Hematopoietic multipotent progenitor cell treated with erythropoietin and hydrocortisone succinate and interleukin-3 and kit ligand, for 17 days (in vitro differentiated cells): ENCODE data around the gene TPTE2.
"Not testable (repeated sequence)": the region's sequence is repeated elsewhere in the genome, so short reads cannot be mapped to it uniquely, and the experiment has no call there.

Source experiments
- DNase-seq: peaks from one replicate; pipeline ENCODE4 v3.0.0-alpha.2; 2015; ENCODE audit warnings: low spot score

Gene TPTE2

DNA sequence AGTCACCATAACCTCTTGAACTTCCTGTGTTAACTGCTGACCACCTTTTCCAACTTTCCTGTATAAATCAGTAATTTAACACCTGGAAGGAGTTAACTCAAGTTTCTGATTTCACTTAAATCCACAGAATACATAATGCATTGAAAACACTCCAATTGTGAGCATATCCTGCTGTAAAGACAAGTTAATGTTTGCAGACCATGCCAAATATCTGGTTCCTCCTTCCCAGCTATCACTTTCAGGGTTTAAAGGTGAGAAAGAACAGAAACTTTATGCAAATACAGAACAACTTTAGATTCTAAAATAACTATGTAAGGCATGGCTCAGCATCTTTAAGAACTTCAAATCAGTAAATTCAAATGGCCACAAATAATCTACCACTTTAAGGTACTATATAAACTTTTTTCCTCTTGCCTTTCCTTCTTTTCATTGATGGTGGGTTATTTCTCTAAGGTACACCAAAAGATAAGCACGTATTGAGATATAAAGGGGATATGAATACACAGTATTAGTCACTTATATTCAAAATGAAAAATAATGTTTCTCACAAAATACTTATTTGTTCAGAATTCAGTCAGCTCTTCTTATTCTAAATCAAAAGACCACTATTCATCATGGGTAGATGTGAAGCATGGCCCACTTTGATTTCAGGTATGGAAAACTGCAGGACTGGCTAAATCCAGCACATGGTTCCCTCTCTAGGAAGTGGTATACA is 6.6 kb upstream of the TPTE2 start:
- no peak for DNase-seq

DNA sequence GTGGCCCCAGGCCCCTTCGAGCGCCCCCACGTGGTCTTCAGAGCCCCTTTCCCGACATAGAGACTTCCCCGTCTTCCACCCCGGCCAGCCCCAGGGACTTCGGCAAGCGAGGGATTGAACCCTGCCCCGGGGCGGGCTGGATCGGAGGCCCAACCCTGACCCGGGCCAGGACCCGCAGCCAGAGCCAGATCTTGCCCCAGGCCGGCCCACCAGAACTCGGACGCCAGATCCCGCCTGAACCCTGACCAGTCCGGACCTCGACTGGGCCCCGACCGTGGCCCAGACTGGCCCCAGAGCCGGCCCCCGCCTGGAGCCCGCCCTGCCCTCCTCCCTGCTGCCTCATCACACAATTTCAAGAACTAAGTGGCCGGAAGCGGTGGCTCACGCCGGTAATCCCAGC is 253 bp upstream of the TPTE2 start:
- DNase-seq: no peak

DNA sequence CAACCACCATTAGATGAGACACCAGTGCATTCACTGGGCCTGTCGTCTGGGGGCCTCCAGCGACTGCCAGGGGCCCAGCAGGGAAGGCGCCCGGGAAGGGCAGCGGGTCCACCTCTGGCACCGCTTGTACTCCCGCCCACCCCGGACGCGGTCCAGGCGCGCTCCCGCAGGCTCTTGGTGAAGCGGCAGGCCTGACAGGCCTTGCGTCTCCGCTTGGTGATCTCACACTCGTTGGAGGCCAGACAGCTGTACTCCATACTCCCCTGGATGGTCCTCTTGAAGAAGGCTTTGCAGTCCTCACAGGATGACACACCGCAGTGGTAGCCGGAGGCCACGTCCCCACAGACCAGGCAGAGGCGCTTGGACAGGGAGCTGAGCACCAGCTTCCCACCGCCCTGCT is 660 bp downstream of the TPTE2 start:
- DNase-seq: not testable (repeated sequence)

DNA sequence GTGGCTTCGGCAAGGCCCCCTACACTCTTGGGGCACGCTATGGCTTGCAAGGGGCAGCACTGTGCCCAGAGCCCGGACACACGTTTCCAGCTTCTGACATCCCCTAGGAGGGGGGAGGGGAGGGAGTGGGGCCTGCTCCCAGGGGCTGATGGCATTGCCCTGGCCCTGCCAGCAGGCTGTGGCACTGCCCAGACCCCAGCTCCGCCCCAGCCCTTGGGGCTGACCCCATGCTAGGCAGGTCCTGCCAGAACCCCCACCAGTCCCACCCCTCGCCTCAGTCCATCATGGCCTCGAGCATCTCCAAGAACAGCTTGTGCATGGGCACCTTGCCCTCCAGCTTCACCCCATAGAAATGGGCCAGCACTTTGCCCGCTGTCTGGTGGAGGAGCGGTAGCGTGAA is 1.6 kb downstream of the TPTE2 start:
- not testable (repeated sequence) for DNase-seq

DNA sequence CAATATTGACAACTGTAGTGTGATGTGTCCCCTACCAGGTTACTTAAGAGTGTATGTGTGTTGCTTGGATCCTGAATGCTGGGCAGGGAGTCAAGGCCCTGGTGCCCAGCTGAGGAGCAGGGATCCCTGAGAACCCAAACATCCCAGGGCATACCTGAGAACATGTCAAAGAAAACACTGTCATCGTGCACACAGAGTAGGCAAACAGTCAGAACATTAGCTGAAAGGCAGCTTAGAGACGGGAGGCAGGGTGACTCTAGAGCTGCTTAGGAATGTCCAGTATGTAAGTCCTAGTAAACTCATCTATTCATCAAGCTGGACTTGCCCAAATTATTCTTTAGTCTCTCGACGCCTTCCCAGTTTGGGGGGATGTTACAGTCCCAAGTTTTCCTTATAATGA is 4.0 kb downstream of the TPTE2 start:
- DNase-seq: not testable (repeated sequence)

DNA sequence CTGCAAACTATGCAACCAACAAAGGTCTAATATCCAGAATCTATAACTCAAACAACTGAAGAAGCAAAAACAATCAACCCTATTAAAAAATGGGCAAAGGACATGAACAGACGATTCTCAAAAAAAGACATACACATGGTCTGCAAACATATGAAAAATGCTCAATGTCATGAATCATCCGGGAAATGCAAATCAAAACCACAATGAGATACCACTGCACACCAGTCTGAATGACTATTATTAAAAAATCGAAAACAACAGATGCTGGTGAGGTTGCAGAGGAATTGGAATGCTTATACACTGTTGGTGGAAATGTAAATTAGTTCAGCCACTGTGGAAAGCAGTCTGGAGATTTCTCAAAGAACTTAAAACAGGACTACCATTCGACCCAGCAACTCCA is 12.1 kb downstream of the TPTE2 start:
- not testable (repeated sequence) for DNase-seq

DNA sequence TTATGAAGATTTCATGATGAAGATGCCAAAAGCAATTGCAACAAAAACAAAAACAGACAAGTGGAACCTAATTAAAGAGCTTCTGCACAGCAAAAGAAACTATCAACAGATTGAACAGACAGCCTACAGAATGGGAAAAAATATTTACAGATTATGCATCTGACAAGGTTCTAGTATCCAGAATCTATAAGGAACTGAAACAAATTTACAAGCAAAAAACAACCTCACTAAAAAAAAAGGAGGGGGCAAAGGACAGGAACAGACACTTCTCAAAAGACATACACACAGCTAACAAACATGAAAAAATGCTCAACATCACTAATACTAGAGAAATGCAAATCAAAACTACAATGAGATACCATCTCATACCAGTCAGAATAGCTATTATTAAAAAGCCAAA is 35.7 kb downstream of the TPTE2 start:
- not testable (repeated sequence) for DNase-seq

DNA sequence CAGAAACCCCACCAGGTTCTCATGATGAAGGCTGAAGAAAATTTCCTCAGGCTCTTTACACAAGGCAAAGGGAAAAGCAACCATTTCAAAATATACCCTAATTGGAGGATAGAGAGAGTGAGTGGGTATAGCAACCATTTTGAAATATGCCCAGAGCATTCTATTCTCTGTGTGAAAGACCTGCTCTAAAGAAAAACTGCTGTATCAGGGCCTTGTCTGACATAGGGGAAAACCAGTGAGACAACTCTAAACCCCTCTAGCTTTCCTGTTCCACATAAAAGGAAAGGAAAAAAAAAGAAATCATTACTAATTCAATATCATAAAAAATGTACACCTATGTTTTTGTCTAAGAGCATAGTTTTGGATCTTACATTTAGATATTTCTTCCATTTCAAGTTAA is 42.3 kb downstream of the TPTE2 start:
- no peak for DNase-seq

DNA sequence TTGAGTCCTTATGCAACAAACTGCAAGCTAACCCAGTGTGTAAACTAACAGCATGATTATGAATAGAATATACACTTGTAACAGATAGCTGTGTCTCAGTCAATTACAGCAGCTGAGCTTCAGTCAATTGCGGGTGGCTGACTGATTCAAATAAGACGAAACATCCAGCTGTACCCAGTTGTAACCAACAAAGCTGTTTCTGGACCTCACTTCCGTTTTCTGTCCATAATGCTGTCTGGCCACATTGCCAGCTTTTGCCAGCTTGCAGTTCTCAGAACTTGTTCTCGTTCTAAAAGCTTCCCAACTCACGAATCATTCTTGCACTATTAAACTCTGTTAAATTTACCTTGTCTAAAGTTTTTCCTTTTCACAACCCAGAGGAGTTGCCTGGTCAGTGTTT is 53.7 kb downstream of the TPTE2 start:
- DNase-seq: not testable (repeated sequence)

DNA sequence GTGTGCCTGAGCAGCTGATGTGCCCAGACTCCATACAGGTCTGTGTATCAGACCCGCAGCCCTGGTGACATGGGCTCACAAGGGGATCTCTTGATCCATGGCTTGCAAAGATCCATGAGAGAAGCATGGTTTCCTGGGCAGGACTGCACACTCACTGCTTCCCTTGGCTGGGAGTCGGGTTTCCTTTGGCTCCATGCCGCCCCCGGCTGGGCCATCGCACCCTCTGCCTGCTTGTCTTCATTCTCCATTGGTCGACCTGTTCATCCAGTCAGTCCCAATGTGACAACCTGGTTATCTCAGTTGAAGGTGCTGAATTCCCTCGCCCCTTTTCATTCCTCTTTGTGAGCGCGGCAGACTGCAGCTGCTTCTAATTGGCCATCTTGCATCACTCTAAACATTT is 101.2 kb downstream of the TPTE2 start:
- DNase-seq: not testable (repeated sequence)

DNA sequence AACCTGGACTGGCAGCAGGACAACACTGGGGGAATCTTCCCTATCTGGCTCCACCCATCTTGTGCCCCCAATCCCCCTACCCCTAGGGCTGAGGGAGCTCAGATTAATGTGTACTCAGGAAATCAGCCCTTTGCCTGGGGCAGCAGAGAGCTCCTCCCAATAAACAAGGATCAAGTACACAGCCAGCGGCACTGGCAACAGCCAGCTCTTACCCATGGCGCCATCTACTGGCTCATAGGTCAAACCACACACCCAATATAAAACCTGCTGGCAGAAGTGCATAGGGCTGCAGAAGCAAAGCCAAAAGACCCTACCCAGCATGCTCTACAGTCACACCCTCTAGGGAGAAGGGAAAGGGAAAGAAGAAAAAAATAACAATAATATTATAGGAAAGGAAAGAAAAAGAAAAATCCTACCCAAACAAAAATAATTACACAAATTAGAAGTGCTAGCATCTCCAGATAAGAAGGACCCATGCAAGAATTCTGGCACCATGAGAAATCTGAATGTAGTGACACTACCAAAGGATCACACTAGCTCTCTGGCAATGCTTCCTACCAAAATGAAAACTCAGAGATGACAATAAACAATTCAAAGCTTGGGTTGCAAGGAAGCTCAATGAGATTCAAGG is 122.2 kb downstream of the TPTE2 start:
- DNase-seq: not testable (repeated sequence)

DNA sequence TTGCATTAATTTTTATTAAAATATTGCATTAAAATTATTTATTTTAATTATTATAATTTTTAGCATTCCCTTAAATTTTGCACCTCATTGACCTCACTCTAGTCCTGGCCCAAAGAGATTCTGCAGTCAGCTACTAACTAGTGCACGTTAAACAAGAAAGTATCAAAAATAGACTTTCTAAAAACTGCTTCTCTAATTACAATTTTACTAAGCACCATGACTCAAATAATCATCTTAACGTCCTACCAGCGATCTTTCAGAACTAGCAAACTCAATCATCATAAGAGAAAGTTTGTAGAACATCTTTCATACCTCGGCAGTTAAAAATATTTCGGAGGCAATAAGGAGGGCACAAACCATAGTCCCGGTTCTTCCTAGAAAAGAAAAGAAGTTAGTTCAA is 123.6 kb downstream of the TPTE2 start:
- DNase-seq: not testable (repeated sequence)

DNA sequence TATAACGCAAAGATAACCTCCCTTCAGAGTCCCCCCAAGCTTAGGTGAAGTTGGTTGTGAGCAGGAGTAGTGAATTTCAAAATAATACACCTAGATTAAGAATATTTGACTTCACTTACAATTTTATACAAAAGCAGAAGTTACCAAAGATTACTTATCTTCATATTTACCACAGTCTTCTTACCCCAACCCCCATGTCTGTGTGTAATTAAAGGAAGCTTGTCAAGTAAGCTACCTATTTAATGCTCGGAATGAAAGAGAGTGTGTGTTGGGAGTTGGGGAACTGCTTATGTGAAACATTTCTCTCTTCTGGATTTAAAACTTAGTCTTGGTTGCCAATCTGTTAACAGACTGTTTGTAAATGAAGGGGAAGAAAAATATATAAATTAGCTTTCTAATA is 139.1 kb downstream of the TPTE2 start:
- not testable (repeated sequence) for DNase-seq

DNA sequence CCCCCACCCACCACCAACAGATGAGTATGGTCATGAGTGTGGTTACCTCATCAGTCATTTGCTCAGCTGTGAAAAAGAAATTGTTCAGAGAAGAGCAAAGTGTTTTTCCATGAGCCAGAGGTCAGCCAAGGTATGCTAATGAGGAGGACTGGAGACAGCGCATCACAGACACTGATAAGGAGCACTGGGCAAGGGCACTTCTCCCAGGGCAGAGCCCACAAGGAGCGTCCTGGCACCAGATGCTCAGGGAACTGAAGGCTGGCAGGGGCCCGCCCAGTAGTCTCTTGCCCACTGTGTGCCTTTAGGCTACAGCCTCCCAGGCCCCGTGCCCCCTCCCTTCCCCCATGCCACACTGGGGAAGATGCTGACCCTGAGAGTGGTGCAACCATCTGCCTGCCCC is 148.8 kb downstream of the TPTE2 start:
- DNase-seq: not testable (repeated sequence)

DNA sequence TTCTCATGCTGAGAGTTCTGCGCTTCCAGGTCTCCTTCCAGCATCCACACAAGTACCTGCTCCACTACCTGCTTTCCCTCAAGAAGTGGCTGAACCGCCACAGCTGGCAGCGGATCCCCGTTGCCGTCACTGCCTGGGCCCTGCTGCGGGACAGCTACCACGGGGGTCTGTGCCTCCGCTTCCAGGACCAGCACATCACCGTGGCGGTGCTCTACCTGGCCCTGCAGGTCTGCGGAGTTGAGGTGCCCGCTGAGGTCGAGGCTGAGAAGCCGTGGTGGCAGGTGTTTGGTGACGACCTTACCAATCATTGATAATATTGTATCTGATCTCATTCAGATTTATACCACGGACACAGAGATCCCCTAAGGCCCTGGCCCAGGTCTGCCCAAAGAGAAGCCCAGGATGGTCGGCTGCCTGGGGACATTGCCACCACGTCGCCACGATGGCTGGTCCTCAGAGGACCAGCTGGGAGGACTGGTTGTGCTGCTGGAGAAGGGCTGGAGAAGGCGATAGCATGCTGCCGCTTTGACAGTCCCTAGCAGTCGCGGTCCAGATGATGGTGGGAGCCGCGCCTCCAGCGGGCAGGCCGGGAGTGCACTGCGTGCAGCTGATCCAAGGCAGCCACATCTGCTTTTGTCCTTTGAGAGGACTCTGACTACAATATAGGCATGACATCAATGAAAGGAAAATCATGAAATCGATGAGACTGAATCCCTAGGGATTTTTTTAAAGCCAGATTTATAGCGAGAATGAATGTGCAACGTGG is 178.4 kb downstream of the TPTE2 start:
- DNase-seq: not testable (repeated sequence)

DNA sequence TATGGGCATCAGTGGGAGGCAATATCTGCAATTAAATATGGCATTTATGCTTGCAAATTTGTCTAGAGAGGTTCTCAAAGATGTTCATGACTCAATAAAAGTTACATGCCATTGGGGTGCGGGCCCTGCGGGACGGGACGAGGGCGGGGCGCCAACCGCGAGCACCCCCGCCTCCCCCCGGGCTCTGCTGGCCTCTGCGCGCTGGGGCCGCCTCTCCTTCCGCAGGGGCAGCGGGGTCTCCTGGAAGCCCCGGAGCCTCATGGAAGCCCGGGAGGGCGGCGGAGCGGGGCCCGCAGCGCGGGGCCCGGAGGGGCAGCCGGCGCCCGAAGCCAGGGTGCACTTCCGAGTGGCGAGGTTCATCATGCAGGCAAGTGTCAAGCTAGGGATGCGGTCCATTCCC is 179.2 kb downstream of the TPTE2 start:
- no peak for DNase-seq
